Hematopoietic multipotent progenitor cell treated with erythropoietin and hydrocortisone succinate and interleukin-3 and kit ligand, for 8 days (in vitro differentiated cells): ENCODE results near the gene CACNG4.

Experiments used
- DNase-seq: peaks from one replicate; pipeline ENCODE4 v3.0.0-alpha.2; 2015

CACNG4 gene

GRCh38 chr17:66963909-66964771 lies at the start of gene CACNG4:
CACNG4 (plus strand) TSS chr17:66964707; CDS start chr17:66964912, 205 bp downstream.
- DNase-seq, result no peak

DNA sequence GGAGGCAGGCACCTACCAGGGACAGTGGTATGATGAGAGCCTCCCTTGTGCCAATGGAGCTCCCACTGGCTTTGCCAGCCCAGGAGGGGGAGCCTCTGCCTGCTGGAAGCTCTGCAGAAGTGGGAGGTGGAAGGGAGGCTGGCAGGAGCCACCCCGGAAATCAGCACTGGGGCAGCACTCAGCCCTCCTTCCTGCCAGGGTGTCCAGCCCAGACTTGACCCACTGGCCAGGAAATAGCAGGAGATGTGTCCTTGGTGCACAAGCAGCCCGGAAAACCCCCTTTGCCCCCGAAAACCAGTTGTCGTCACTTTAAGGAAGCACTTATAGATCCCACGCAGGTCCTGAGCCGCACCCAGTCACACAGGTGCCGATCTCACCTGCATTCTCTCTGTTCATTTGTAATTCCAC lies 49.3 kb upstream of the CACNG4 start:
- no peak for DNase-seq

GRCh38 chr17:66915792-66916191 lies 48.7 kb upstream of the CACNG4 start:
- DNase-seq, result no peak

- no peak for DNase-seq
Measured at GRCh38 chr17:66916946-66917345, 47.6 kb upstream of the CACNG4 start.

DNA sequence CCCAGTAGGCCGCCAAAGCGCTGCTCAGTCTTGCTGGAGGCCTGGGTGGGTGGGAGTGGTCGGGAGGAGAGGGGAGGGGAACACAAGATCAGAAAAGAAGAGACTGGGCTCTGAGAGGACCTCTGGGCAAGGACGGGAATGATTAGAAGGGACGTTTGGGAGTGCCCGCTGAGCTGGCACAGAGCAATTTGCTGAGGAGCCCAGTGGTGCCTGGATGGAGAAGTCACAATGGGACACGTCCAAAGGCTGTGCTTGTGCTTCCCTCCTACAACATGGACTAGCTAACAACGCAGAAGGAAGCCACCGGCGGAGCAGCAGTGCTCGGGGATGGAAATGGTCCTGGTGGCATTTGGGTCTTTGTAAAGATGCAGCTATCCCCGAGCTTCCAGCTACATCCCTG lies 45.6 kb upstream of the CACNG4 start:
- DNase-seq, result no peak

DNA sequence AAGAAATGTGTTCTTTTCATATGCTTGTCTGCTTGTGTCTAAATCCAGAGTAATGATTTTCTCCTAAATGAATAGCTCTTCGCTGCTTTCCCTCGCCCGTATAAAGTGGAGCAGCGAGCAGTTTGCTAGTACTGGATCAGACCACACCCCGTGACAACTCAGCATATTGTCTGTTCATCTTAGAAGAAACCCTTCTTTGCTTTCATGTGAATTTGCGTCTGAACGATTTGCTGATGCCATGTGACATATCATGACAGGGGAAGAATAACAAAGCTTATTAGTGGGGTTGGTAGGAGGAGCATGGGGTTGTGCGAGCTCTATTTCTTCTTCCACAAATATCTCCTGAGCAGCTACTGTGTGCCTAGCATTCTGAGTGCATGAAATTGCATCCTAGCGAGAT lies 44.1 kb upstream of the CACNG4 start:
- DNase-seq, result no peak

DNA sequence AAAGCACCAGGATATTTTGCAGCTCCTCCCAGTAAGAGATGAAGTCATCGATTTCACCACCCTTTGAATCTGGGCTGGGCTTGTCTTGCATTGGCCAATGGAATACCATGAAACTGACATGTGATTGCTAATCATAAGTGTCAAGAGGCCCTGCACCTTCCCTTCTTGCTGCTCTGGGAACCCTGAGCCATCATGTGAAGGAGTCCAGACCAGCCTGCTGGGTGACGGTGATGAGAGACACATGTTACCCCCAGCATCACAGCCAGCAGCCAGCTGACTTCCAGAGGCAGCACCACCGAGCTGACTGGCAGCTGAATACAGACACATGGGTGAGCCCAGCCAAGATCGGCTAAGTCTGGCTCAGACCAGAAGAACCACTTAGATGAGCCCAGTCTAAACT lies 43.6 kb upstream of the CACNG4 start:
- no peak for DNase-seq

DNA sequence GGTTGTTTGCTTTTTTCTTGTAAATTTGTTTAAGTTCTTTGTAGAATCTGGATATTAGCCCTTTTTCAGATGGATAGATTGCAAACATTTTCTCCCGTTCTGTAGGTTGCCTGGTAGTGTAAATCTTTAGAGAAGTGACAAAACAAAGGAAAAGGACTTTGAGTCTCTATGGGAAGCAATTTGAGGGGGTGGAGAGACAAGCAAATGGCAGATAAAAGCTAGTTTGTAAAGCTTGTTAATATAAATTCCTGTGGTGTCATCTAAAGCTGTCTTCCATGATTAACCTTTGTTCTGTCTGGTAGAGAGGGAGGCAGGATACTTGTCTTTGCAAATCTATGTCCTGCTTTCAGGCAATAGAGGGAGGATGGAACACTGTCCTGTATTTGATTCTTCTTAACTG lies 40.6 kb upstream of the CACNG4 start:
- DNase-seq, result no peak

- DNase-seq, result no peak
Measured at GRCh38 chr17:66925811-66926500, 38.6 kb upstream of the CACNG4 start.

DNA sequence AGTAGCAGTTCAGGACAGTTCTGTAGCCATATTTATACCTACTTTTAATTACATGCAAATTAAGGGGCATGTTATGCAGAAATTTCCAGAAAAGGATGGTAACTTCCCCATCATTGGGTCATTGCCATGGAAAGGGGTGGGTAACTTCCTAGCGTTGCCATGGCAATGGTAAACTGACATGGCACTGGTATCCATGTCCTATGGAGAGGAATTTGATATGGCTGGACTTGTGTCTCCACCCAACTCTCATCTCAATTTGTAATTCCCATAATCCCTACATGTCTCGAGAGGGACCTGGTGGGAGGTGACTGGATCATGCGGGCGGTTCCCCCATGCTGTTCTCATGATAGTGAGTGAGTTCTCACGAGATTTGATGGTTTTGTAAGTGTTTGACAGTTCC lies 35.6 kb upstream of the CACNG4 start:
- DNase-seq, result no peak

- DNase-seq, result no peak
Measured at GRCh38 chr17:66929591-66929990, 34.9 kb upstream of the CACNG4 start.

DNA sequence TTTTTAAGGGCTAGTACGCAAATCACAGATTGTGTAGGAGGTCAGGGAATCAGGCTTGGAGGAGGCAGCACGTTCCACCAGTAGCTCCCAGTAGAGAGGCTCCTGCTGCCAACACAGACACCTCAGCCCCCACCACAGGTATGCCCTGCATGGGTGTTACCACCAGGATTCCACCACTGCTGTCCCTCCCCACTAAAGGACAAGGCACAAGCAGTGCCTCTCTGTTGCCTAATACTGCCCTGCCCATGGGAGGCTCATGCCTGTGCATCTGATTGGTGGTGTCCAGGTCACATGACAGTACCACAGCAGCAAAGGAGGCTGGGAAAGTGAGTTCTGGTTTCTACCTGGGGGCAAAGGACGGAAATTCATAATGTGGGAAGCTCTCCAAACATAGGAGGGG lies 33.6 kb upstream of the CACNG4 start:
- DNase-seq, result peak; percentile 13

DNA sequence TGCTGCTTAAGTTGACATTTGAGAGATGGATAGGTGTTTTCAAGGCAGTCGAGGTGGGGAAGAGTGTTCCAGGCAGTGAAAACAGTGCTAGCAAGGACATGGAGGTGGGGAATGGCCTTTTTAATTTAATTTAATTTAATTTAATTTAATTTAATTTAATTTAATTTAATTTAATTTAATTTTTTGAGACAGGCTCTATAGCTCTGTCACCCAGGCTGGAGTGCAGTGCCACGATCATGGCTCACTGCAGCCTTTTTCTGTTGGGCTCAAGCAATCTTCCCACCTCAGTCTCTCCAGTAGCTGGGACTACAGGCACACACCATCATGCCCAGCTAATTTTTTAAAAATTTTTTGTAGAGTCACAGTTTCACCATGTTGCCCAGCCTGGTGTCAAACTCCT lies 32.2 kb upstream of the CACNG4 start:
- DNase-seq, result no peak

- DNase-seq, result no peak
Measured at GRCh38 chr17:66934040-66934439, 30.5 kb upstream of the CACNG4 start.

DNA sequence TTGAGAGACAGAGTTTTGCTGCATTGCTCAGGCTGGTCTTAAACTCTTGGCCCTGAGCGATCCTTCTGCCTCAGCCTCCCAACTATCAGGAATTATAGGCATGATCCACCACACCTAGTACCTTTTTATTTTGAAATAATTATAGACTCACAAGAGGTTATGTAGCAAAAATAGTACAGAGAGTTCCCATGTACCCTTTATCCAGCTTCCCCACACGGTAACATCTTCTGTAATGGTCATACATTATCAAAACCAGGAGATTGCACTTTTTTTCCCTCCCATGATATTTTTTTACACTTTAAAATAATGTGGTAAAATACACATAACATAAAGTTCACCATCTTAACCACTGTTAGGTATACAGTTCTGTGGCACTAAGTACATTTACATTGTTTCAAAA lies 28.8 kb upstream of the CACNG4 start:
- no peak for DNase-seq

DNA sequence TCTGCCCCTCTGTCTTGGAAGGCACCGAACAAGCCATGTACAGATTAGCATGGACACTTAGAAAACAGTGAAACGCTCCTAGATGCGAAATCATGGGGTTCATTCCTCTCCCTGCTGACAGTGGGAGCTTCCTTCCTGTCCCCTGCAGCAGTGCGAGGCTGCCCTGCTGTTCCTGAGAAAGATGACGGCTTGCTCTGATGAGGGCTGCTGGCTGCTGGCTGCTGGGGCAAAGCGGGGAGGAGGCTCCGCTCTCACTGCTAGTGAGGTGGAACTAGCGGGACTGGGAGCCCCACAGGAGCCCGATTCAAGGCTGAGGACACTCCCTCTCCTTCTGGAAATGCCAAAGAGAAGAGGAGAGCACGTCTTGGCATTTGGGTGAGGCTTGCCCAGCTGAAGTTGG lies 25.9 kb upstream of the CACNG4 start:
- no peak for DNase-seq

- no peak for DNase-seq
Measured at GRCh38 chr17:66939461-66940114, 24.9 kb upstream of the CACNG4 start.

- no peak for DNase-seq
Measured at GRCh38 chr17:66941249-66941648, 23.3 kb upstream of the CACNG4 start.

- DNase-seq, result no peak
Measured at GRCh38 chr17:66941773-66942450, 22.6 kb upstream of the CACNG4 start.

GRCh38 chr17:66942451-66943264 lies 21.8 kb upstream of the CACNG4 start:
- DNase-seq, result no peak

- no peak for DNase-seq
Measured at GRCh38 chr17:66943484-66943883, 21.0 kb upstream of the CACNG4 start.
